GM13977 (cell line): Measurements from ENCODE around the gene ATE1.

Experiments
- DNase-seq: peaks from one replicate; pipeline ENCODE4 v3.0.0; 2012; ENCODE audit warnings: low spot score
- in situ Hi-C: fragments of 300-500 bp; cut with MboI; formaldehyde crosslinking; loops from one replicate; pipeline ENCODE4 v1.12.0; 2022; ENCODE audit warnings: low sequenced_read_pairs, low pct_unique_long_range_greater_than_20kb, mixed read lengths, inconsistent platforms; ENCODE audit not compliant: unreplicated experiment
- TF ChIP-seq, protein P1 (sequence below): IDR thresholded peaks from 2 replicates; pipeline ENCODE4 v1.5.1; 2012; ENCODE audit warnings: mild to moderate bottlenecking, control low read depth; ENCODE audit not compliant: insufficient read depth; ENCODE audit errors: extremely low read depth, missing control alignments

The ATE1 gene

DNA sequence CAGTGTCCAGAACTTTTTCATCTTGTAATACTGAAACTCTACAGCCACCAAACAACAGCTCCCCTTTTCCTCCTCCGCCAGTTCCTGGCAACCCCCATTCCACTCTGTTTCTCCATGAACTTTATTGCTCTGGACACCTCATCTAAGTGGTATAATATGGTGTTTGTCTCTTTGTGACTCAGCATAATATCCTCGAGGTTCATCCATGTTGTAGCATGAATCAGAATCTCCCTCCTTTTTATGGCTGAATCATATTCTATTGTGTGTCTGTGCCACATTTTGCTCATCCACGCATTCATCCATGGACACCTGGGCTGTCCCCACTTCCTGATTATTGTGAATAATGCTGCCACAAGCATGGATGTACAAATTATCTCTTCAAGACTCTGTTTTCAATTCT lies 205.2 kb downstream of the ATE1 start:
- in situ Hi-C loops = no loop called here
- TF ChIP-seq, protein P1, sequence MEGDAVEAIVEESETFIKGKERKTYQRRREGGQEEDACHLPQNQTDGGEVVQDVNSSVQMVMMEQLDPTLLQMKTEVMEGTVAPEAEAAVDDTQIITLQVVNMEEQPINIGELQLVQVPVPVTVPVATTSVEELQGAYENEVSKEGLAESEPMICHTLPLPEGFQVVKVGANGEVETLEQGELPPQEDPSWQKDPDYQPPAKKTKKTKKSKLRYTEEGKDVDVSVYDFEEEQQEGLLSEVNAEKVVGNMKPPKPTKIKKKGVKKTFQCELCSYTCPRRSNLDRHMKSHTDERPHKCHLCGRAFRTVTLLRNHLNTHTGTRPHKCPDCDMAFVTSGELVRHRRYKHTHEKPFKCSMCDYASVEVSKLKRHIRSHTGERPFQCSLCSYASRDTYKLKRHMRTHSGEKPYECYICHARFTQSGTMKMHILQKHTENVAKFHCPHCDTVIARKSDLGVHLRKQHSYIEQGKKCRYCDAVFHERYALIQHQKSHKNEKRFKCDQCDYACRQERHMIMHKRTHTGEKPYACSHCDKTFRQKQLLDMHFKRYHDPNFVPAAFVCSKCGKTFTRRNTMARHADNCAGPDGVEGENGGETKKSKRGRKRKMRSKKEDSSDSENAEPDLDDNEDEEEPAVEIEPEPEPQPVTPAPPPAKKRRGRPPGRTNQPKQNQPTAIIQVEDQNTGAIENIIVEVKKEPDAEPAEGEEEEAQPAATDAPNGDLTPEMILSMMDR = no peak
- DNase-seq = no peak

DNA sequence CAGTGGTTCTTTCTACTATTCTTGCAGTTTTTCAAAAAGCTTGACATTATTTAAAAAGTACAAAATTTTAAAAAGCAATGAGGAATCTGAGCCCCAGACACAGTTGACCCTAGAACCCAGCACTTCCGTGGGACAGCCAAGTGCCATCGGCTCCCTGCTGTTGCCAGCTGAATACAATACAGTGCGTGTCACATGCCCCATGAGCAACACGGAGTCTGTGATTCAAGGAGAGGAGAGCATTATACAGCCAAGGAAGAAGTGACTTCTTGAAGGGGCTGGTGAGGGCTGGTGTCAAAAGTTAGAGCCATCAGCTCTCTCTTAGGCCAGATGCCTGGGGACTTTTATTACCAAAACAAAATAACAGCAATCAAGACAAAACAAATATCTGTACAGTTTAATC lies 206.6 kb downstream of the ATE1 start:
- no peak for DNase-seq
- in situ Hi-C loops = no loop called here
- TF ChIP-seq, protein P1 = no peak

DNA sequence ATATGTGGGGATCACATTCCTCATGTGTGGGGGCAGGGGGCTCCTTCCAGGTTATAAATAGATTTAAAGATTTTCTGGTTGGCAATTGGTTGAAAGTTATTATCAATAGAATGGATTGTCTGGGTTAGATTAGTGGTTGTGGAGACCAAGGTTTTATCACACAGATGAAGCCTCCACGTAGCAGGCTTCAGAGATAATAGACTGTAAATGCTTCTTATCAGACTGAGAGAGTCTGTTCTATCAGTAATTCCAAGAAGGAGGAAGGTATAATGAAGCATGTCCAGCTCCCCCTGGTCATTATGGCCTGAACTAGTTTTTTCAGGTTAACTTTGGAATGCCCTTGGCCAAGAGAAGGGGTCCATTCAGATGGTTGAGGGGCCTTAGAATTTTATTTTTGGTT lies 211.9 kb downstream of the ATE1 start:
- TF ChIP-seq, protein P1 = no peak
- no peak for DNase-seq
- in situ Hi-C loops = no loop called here

DNA sequence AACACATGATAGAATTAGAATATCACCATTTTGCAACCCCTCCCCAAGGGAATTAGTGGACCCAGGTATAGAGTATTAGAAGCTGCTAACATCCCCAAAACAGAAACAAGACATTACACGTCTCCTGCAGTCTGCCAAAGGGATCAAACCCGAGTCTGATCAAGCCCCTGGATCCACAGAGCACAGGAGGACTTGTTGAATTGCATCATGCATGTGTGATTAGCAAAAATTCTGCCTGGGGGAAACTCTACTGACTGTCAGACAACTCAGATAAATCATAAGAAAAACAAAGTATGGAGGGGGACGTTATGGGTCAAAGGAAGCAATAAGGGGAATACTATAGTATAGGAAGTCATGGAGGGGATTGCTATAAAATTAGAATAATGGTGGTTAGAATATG lies 212.8 kb downstream of the ATE1 start:
- TF ChIP-seq, protein P1 = no peak
- in situ Hi-C loops = no loop called here
- no peak for DNase-seq

DNA sequence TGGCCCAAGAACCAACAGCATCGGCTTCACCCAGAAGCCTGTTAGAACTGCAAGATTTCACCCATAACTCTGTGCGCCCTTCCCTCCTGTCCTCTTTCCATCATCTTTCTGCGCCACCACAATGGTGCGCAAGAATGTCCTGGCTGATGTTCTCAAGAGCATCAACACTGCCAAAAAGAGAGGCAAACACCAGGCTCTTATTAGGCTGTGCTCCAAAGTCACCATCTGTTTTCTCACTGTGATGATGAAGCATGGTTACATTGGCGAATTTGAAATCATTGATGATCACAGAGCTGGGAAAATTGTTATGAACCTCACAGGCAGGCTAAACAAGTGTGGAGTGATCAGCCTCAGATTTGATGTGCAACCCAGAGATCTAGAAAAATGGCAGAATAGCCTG lies 214.3 kb downstream of the ATE1 start:
- TF ChIP-seq, protein P1 = no peak
- no peak for DNase-seq
- in situ Hi-C loops = no loop called here

DNA sequence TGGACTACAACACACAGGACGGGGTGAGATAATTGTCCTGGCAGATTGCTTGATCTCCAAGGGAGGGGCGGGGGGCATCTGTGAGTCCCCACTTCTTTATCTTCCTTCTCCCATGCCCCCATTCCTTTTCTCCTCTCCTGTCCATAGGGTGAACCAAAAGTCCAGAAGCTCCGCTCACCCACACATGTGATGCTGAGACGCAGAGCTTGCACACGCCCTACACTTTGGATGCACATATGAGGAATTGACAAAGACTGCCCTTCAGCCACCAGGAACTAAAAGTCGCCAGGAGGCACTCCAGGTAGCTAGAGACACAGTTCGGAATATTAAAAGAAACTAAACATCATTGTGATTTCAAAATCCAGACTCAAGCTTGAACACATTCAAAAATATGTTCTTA lies 216.9 kb downstream of the ATE1 start:
- no peak for DNase-seq
- TF ChIP-seq, protein P1 = no peak
- in situ Hi-C loops = no loop called here

DNA sequence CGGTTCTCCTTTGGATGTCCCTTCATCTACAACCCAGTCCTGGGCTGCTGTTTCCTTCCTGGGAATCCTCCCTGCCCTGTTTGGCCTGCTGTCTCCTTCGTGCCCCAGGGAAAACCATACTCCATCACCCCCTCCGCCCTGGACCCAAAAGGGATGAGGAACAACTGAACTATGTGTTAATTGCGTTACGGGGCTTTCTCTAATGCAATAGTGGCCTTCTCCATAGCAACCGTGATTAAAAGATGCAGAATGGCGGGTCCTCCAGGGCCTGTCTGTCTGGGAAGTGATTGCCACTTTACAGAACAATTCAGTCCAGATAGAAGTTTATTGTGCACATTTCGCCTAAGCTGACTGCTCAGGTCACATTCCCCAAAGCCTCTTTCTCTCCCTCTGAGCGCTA lies 217.6 kb downstream of the ATE1 start:
- DNase-seq = no peak
- in situ Hi-C loops = no loop called here

More for the DNA sequence above, 217.6 kb downstream of the ATE1 start:
- TF ChIP-seq, protein P1 = no peak
